Ovary (tissue), 3 donors: ENCODE results near the gene GOT1.

ENCODE experiments used
- EP300 ChIP-seq: sonication (generic); formaldehyde crosslinking; IDR thresholded peaks from one replicate; pipeline ENCODE4 v1.6.1; 2017; ENCODE audit warnings: antibody characterized with exemption
- POLR2A ChIP-seq: fragments of 450-650 bp; IDR thresholded peaks from one replicate; pipeline ENCODE4 v1.6.1; 2017; ENCODE audit warnings: antibody characterized with exemption, mild to moderate bottlenecking, moderate library complexity
- TF ChIP-seq, protein P1 (sequence below), 3 donors: fragments of 450-650 bp in 2 of 3; fragments of 200-600 bp in 1 of 3; IDR thresholded peaks; one replicate each; pipeline versions ENCODE4 v1.5.1 to v1.8.0; 2016 to 2022; ENCODE audit warnings: antibody characterized with exemption in 3 of 3, mild to moderate bottlenecking in 1 of 3
- donor health status: DM: no; HTN: no; CAD: no.

DNA sequence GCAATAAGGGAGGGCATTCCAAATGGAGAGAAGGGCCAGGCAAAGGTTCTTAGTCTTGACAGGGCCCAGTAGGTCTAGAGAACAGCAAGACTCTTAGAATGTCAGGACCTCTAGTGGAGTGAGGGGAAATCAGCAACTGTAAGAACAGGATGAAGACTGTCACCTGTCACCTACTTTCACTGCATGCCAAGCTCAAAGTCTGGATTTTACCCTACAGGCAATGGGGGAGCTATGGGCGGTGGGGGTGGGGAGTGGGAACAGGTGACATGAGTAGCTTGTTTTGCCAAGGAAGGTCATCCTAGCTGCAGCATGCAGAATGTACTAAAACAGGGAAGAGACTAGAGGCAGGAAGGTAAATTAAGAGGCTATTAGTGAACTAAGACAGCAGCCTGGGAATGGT is 18.3 kb downstream of the GOT1 start:
- TF ChIP-seq, protein P1, sequence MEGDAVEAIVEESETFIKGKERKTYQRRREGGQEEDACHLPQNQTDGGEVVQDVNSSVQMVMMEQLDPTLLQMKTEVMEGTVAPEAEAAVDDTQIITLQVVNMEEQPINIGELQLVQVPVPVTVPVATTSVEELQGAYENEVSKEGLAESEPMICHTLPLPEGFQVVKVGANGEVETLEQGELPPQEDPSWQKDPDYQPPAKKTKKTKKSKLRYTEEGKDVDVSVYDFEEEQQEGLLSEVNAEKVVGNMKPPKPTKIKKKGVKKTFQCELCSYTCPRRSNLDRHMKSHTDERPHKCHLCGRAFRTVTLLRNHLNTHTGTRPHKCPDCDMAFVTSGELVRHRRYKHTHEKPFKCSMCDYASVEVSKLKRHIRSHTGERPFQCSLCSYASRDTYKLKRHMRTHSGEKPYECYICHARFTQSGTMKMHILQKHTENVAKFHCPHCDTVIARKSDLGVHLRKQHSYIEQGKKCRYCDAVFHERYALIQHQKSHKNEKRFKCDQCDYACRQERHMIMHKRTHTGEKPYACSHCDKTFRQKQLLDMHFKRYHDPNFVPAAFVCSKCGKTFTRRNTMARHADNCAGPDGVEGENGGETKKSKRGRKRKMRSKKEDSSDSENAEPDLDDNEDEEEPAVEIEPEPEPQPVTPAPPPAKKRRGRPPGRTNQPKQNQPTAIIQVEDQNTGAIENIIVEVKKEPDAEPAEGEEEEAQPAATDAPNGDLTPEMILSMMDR (IDR thresholded peaks at IDR 0.05): no peak
- TF ChIP-seq POLR2A (no peak), EP300 (no peak)
